IMR-90 (cell line): Measurements from ENCODE around the gene SLC9B2. TPM values are rescaled to one million over a fixed set of nuclear protein-coding genes. Genes with fewer than 3 reads are reported as not detected.

Experiments used
- ATAC-seq: fragments of 200-7000 bp; cut with Tn5 transposase; 2 replicates; pipeline ENCODE4 v1.9.1; 2020; ENCODE audit warnings: low read depth, mild to moderate bottlenecking, moderate library complexity
- BruUV-seq: library from RNA; stranded (reverse); fragments of 400-500 nt; replicated peaks from 2 replicates; lab custom pipeline; 2021; lab: Mats Ljungman, UMichigan
- CTCF ChIA-PET: fragments of 300-600 bp; formaldehyde crosslinking; extraction: SDS; loops from one replicate; lab custom pipeline; 2021; ENCODE audit warnings: antibody characterized with exemption; lab: Yijun Ruan, JAX
- POLR2A ChIA-PET: fragments of 300-600 bp; sonication (Branson Sonifier 250); formaldehyde crosslinking; loops from one replicate; lab custom pipeline; 2022; ENCODE audit warnings: antibody characterized with exemption; ENCODE audit not compliant: unreplicated experiment; lab: Charles Lee
- DNase-seq: peaks from one replicate; pipeline ENCODE4 v3.0.0; 2013
- H2AFZ ChIP-seq: replicated peaks from 2 replicates; pipeline ENCODE3; 2013; ENCODE audit warnings: low read length, mild to moderate bottlenecking; ENCODE audit not compliant: poor library complexity
- H2AK5ac ChIP-seq: 2 replicates; pipeline ENCODE4 v1.6.1; 2013; ENCODE audit warnings: low read depth, low read length, inconsistent platforms
- H2AK9ac ChIP-seq: replicated peaks from 2 replicates; pipeline ENCODE3; 2013; ENCODE audit warnings: mild to moderate bottlenecking, low read depth, low read length, moderate library complexity; ENCODE audit not compliant: poor library complexity
- H2BK120ac ChIP-seq: 2 replicates; pipeline ENCODE4 v1.6.1; 2013; ENCODE audit warnings: low read depth, low read length, inconsistent platforms
- H2BK15ac ChIP-seq: 3 replicates; pipeline ENCODE4 v1.6.1; 2013; ENCODE audit warnings: low read depth, low read length, inconsistent platforms
- H2BK20ac ChIP-seq: 2 replicates; pipeline ENCODE4 v1.6.1; 2013; ENCODE audit warnings: low read depth, mild to moderate bottlenecking, inconsistent platforms, low read length, moderate library complexity
- H2BK5ac ChIP-seq: 2 replicates; pipeline ENCODE4 v1.6.1; 2013; ENCODE audit warnings: mild to moderate bottlenecking, low read depth, low read length, inconsistent platforms; ENCODE audit not compliant: poor library complexity, severe bottlenecking
- H3K14ac ChIP-seq: replicated peaks from 2 replicates; pipeline ENCODE4 v1.6.1; 2013; ENCODE audit warnings: low read depth, low read length, inconsistent platforms
- H3K18ac ChIP-seq: 2 replicates; pipeline ENCODE4 v1.6.1; 2013; ENCODE audit warnings: low read depth, low read length, control low read depth
- H3K23ac ChIP-seq: 2 replicates; pipeline ENCODE4 v1.6.1; 2013; ENCODE audit warnings: low read depth, low read length, inconsistent platforms
- H3K27ac ChIP-seq: 2 replicates; pipeline ENCODE4 v1.5.1; 2013; ENCODE audit warnings: mild to moderate bottlenecking, control low read depth, low read length; ENCODE audit not compliant: insufficient read depth
- H3K27me3 ChIP-seq: 2 replicates; pipeline ENCODE4 v1.6.1; 2013; ENCODE audit warnings: low read length; ENCODE audit not compliant: control insufficient read depth, insufficient read depth
- H3K36me3 ChIP-seq: 2 replicates; pipeline ENCODE4 v1.6.1; 2013; ENCODE audit warnings: low read length, mixed read lengths; ENCODE audit not compliant: control insufficient read depth, insufficient read depth
- H3K4ac ChIP-seq: 2 replicates; pipeline ENCODE4 v1.6.1; 2013; ENCODE audit warnings: low read depth, low read length, inconsistent platforms
- H3K4me1 ChIP-seq: 2 replicates; pipeline ENCODE4 v1.6.1; 2013; ENCODE audit warnings: low read length, mixed read lengths; ENCODE audit not compliant: control insufficient read depth, insufficient read depth
- H3K4me2 ChIP-seq: 2 replicates; pipeline ENCODE4 v1.6.1; 2013; ENCODE audit warnings: low read depth, mild to moderate bottlenecking, control low read depth, low read length, moderate library complexity
- H3K4me3 ChIP-seq: 2 replicates; pipeline ENCODE4 v1.5.1; 2013; ENCODE audit warnings: low read depth, mild to moderate bottlenecking, control low read depth, low read length, moderate library complexity; ENCODE audit not compliant: insufficient read depth
- H3K56ac ChIP-seq: 2 replicates; pipeline ENCODE4 v1.6.1; 2013; ENCODE audit warnings: low read length, inconsistent platforms; ENCODE audit not compliant: insufficient read depth; ENCODE audit errors: extremely low read depth
- H3K79me1 ChIP-seq, 2 experiments: 2 replicates each; pipeline ENCODE4 v1.6.1; 2013; ENCODE audit warnings: low read length in 2 of 2, inconsistent platforms in 1 of 2, low read depth in 1 of 2
- H3K9ac ChIP-seq: 2 replicates; pipeline ENCODE4 v1.6.1; 2013; ENCODE audit warnings: low read depth, low read length, control low read depth
- H3K9me1 ChIP-seq: 2 replicates; pipeline ENCODE4 v1.6.1; 2013; ENCODE audit warnings: low read length, inconsistent platforms; ENCODE audit not compliant: insufficient read depth
- H3K9me3 ChIP-seq: 2 replicates; pipeline ENCODE4 v1.6.1; 2013; ENCODE audit warnings: low read length; ENCODE audit not compliant: control insufficient read depth, insufficient read depth
- H4K20me1 ChIP-seq: 2 replicates; pipeline ENCODE4 v1.6.1; 2013; ENCODE audit warnings: low read length, inconsistent platforms; ENCODE audit not compliant: insufficient read depth
- H4K5ac ChIP-seq: 2 replicates; pipeline ENCODE4 v1.6.1; 2013; ENCODE audit warnings: mild to moderate bottlenecking, low read depth, low read length, control low read depth
- H4K8ac ChIP-seq, 2 experiments: 2 replicates each; pipeline ENCODE4 v1.6.1; 2013; ENCODE audit warnings: low read depth in 2 of 2, low read length in 2 of 2, control low read depth in 1 of 2, inconsistent platforms in 1 of 2
- H4K91ac ChIP-seq: 2 replicates; pipeline ENCODE4 v1.6.1; 2013; ENCODE audit warnings: low read depth, low read length, inconsistent platforms; ENCODE audit not compliant: insufficient read depth
- BHLHE40 ChIP-seq: fragments of 150-350 bp; IDR thresholded peaks from 2 replicates; pipeline ENCODE4 v1.6.1; 2016; ENCODE audit warnings: mild to moderate bottlenecking, low read depth, low read length
- ELK1 ChIP-seq: fragments of 150-350 bp; IDR thresholded peaks from 2 replicates; pipeline ENCODE4 v1.6.1; 2016; ENCODE audit warnings: low read depth, mild to moderate bottlenecking, low read length, moderate library complexity, borderline replicate concordance
- MAZ ChIP-seq: IDR thresholded peaks from 2 replicates; pipeline ENCODE4 v1.6.1; 2012; ENCODE audit warnings: low read depth, mild to moderate bottlenecking, low read length, improper control_type of control experiment, moderate library complexity, borderline replicate concordance
- NFE2L2 ChIP-seq: fragments of 150-350 bp; IDR thresholded peaks from 2 replicates; pipeline ENCODE4 v1.6.1; 2016; ENCODE audit warnings: low read depth, mild to moderate bottlenecking, low read length
- RAD21 ChIP-seq: IDR thresholded peaks from 2 replicates; pipeline ENCODE4 v1.6.1; 2012; ENCODE audit warnings: low read length, improper control_type of control experiment
- RCOR1 ChIP-seq: IDR thresholded peaks from 2 replicates; pipeline ENCODE4 v1.6.1; 2012; ENCODE audit warnings: mild to moderate bottlenecking, low read length, improper control_type of control experiment; ENCODE audit not compliant: insufficient replicate concordance
- SMC3 ChIP-seq: fragments of 150-350 bp; IDR thresholded peaks from 2 replicates; pipeline ENCODE4 v1.6.1; 2016; ENCODE audit warnings: low read depth, mild to moderate bottlenecking, antibody characterized with exemption, low read length, moderate library complexity
- WGBS, 2 experiments: methylation state at CpG; one replicate each; pipeline versions ENCODE4 v1.1.5 to v1.1.7; 2013; ENCODE audit warnings: missing lambda C conversion rate in 2 of 2; ENCODE audit not compliant: insufficient read length in 1 of 2; ENCODE audit errors: extremely low coverage in 2 of 2; 5-methylcytosine and 5-hydroxymethylcytosine counted together
- dilution Hi-C: fragments of 300-500 bp; cut with HindIII; formaldehyde crosslinking; loops from one replicate; pipeline ENCODE4 v1.14.3; 2018; ENCODE audit warnings: low sequenced_read_pairs; ENCODE audit not compliant: unreplicated experiment
- in situ Hi-C: fragments of 300-500 bp; cut with MboI; formaldehyde crosslinking; loops from 3 replicates; pipeline ENCODE4 v1.14.3; 2019; ENCODE audit warnings: low sequenced_read_pairs, inconsistent platforms, mixed read lengths
- intact Hi-C: fragments of 100-400 bp; cut with micrococcal nuclease; formaldehyde crosslinking; loops from 2 replicates; pipeline ENCODE4 v1.10.0; 2022
- polyA plus RNA-seq, 3 experiments: library from polyadenylated mRNA; depleted of rRNA; stranded (reverse); fragments of >200 nt; gene quantifications; 2 replicates each; pipeline ENCODE4 v1.2.3, GENCODE V29; 2012; ENCODE audit warnings: low replicate concordance in 1 of 3
- total RNA-seq: library from RNA; depleted of rRNA; stranded (reverse); fragments of >200 nt; gene quantifications from 2 replicates; pipeline ENCODE4 v1.2.3, GENCODE V29; 2012
- TF ChIP-seq, protein P1 (sequence below): fragments of 150-350 bp; IDR thresholded peaks from 2 replicates; pipeline ENCODE4 v1.6.1; 2017; ENCODE audit warnings: mild to moderate bottlenecking, antibody characterized with exemption, low read length, low read depth

SLC9B2 gene
- total and polyA plus RNA-seq, 2 of the 4 experiments (the other 2 are of a cell fraction): 5.7 to 9.0 TPM

- Histone ChIP-seq H4K8ac (peak overlapping the region; percentile 38 to 67; a peak in 3 of 4 replicates), H2BK20ac (no peak overlapping the region), H4K91ac (no peak overlapping the region), H2AK5ac (peak overlapping the region; percentile 33; the same call in 1 of the 2 replicates), H3K27ac (peak overlapping the region; percentile 96), H3K4me1 (peaks cover 5% of the 10 kb centered on the region), H3K4me2 (peak overlapping the region; percentile 99), H3K79me1 (peaks cover 15 to 21% of the 10 kb centered on the region in 2 experiments), H3K27me3 (no peaks in the 10 kb centered on the region), H3K36me3 (peaks cover 2% of the 10 kb centered on the region; the same call in 1 of the 2 replicates), H3K4me3 (peak overlapping the region; percentile 50), H2AFZ (peak overlapping the region; percentile 75), H4K5ac (peak overlapping the region; percentile 58), H3K18ac (peak overlapping the region; percentile 79), H4K20me1 (no peaks in the 10 kb centered on the region), H3K56ac (peak overlapping the region; percentile 52; the same call in 1 of the 2 replicates), H2BK15ac (no peak overlapping the region), H3K23ac (peak overlapping the region; percentile 67), H2BK5ac (peak overlapping the region; percentile 86), H3K9me3 (no peaks in the 10 kb centered on the region), H3K14ac (peak overlapping the region; percentile 47; the same call in 1 of the 2 replicates), H2BK120ac (no peak overlapping the region), H3K9me1 (peaks cover 4% of the 10 kb centered on the region), H2AK9ac (no peak overlapping the region), H3K9ac (peak overlapping the region; percentile 90), H3K4ac (peak overlapping the region; percentile 49)
- ATAC-seq (peak; percentile 59), DNase-seq (peak; percentile 21)
- POLR2A ChIA-PET: no interaction called here
- in situ Hi-C loops: loop anchor here (10.0 kb wide), 1 partner anchor 654 kb away; no protein-coding TSS in a partner anchor
- intact Hi-C loops: loop anchor here (1.0 to 10.0 kb wide), 6 partner anchors 80 to 754 kb away; partner anchors contain the start of genes SLC39A8 and SLC9B1
- CTCF ChIA-PET: interaction anchor here (0.6 to 0.7 kb wide), 3 partner anchors 16 to 55 kb away, joined by 3 to 5 read pairs (median 3); no protein-coding TSS in a partner anchor
- BruUV-seq: TSS peak; percentile 68
- 0% methylated on average over 2 of the region's 4 CpGs; no CpG with 5 or more reads in 1 of the 2 experiments for WGBS, 2 experiments
- dilution Hi-C loops: no loop called here
- TF ChIP-seq, protein P1, sequence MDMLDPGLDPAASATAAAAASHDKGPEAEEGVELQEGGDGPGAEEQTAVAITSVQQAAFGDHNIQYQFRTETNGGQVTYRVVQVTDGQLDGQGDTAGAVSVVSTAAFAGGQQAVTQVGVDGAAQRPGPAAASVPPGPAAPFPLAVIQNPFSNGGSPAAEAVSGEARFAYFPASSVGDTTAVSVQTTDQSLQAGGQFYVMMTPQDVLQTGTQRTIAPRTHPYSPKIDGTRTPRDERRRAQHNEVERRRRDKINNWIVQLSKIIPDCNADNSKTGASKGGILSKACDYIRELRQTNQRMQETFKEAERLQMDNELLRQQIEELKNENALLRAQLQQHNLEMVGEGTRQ: no peak
- TF ChIP-seq RCOR1: no peak
- no peak for TF ChIP-seq NFE2L2
- no peak for TF ChIP-seq SMC3
- no peak for TF ChIP-seq RAD21
- no peak for TF ChIP-seq MAZ
- no peak for TF ChIP-seq BHLHE40
- no peak for TF ChIP-seq ELK1
These were observed 22.3 kb upstream of the SLC9B2 start for GRCh38 chr4:103098756-103099440.
